ENCODE data around the gene PCED1B.

PCED1B gene

DNA sequence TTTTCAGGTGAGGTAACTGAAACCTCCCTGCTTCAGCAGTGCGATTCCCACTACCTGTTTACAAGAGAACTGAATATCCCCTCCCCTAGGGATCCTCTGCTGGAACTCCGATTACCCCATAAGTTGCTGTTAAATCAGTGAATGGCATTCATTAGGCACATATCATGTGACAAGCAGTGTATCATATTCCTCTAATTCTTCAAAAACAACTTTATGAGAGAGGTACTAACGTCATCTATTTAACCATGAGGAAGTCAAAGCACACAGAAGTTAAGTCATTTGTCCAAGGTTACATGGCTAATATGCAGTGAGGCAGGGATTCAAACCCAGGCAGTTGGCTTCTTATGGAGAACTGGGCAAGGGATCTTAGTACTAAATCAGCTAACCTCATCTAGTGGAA is 43.9 kb upstream of the PCED1B start (continued):
- 0 out of 2 replicates have a peak, but pooled peaks have one; percentile 42 for TF ChIP-seq GLI2 (tag by site-specific recombination; IDR thresholded peaks at IDR 0.05; ENCODE audit: borderline replicate concordance, low read depth)
- TF ChIP-seq ZBTB21 (tag by site-specific recombination; IDR thresholded peaks at IDR 0.05) = peak; percentile 85
- 0 out of 2 replicates have a peak, but pooled peaks have one; percentile 33 for TF ChIP-seq ZBTB17 (tag by site-specific recombination; IDR thresholded peaks at IDR 0.05)
- TF ChIP-seq, protein P1, sequence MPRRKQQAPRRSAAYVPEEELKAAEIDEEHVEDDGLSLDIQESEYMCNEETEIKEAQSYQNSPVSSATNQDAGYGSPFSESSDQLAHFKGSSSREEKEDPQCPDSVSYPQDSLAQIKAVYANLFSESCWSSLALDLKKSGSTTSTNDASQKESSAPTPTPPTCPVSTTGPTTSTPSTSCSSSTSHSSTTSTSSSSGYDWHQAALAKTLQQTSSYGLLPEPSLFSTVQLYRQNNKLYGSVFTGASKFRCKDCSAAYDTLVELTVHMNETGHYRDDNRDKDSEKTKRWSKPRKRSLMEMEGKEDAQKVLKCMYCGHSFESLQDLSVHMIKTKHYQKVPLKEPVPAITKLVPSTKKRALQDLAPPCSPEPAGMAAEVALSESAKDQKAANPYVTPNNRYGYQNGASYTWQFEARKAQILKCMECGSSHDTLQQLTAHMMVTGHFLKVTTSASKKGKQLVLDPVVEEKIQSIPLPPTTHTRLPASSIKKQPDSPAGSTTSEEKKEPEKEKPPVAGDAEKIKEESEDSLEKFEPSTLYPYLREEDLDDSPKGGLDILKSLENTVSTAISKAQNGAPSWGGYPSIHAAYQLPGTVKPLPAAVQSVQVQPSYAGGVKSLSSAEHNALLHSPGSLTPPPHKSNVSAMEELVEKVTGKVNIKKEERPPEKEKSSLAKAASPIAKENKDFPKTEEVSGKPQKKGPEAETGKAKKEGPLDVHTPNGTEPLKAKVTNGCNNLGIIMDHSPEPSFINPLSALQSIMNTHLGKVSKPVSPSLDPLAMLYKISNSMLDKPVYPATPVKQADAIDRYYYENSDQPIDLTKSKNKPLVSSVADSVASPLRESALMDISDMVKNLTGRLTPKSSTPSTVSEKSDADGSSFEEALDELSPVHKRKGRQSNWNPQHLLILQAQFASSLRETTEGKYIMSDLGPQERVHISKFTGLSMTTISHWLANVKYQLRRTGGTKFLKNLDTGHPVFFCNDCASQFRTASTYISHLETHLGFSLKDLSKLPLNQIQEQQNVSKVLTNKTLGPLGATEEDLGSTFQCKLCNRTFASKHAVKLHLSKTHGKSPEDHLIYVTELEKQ (tag by site-specific recombination; IDR thresholded peaks at IDR 0.05; ENCODE audit: borderline replicate concordance) = peak; percentile 34; the same call in 1 of the 2 replicates
- peak; percentile 80 for TF ChIP-seq ZNF10 (tag by site-specific recombination; IDR thresholded peaks at IDR 0.05)
- no peak for TF ChIP-seq KLF7 (tag by site-specific recombination; IDR thresholded peaks at IDR 0.05; ENCODE audit: borderline replicate concordance)
- TF ChIP-seq ZNF561 (tag by site-specific recombination; IDR thresholded peaks at IDR 0.05; ENCODE audit: borderline replicate concordance) = no peak
- TF ChIP-seq, protein P2, sequence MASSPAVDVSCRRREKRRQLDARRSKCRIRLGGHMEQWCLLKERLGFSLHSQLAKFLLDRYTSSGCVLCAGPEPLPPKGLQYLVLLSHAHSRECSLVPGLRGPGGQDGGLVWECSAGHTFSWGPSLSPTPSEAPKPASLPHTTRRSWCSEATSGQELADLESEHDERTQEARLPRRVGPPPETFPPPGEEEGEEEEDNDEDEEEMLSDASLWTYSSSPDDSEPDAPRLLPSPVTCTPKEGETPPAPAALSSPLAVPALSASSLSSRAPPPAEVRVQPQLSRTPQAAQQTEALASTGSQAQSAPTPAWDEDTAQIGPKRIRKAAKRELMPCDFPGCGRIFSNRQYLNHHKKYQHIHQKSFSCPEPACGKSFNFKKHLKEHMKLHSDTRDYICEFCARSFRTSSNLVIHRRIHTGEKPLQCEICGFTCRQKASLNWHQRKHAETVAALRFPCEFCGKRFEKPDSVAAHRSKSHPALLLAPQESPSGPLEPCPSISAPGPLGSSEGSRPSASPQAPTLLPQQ (tag by site-specific recombination; IDR thresholded peaks at IDR 0.05) = peak; percentile 39; the same call in 1 of the 2 replicates
- TF ChIP-seq OSR2 (tag by site-specific recombination; IDR thresholded peaks at IDR 0.05) = peak; percentile 58
- TF ChIP-seq ZBTB48 (tag by site-specific recombination; IDR thresholded peaks at IDR 0.05) = peak; percentile 68; the same call in 1 of the 2 replicates
- TF ChIP-seq, protein P3, sequence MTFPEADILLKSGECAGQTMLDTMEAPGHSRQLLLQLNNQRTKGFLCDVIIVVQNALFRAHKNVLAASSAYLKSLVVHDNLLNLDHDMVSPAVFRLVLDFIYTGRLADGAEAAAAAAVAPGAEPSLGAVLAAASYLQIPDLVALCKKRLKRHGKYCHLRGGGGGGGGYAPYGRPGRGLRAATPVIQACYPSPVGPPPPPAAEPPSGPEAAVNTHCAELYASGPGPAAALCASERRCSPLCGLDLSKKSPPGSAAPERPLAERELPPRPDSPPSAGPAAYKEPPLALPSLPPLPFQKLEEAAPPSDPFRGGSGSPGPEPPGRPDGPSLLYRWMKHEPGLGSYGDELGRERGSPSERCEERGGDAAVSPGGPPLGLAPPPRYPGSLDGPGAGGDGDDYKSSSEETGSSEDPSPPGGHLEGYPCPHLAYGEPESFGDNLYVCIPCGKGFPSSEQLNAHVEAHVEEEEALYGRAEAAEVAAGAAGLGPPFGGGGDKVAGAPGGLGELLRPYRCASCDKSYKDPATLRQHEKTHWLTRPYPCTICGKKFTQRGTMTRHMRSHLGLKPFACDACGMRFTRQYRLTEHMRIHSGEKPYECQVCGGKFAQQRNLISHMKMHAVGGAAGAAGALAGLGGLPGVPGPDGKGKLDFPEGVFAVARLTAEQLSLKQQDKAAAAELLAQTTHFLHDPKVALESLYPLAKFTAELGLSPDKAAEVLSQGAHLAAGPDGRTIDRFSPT (tag by site-specific recombination; IDR thresholded peaks at IDR 0.05) = peak; percentile 14; the same call in 1 of the 2 replicates
- TF ChIP-seq ZNF785 (tag by site-specific recombination; IDR thresholded peaks at IDR 0.05) = no peak
- TF ChIP-seq, protein P4, sequence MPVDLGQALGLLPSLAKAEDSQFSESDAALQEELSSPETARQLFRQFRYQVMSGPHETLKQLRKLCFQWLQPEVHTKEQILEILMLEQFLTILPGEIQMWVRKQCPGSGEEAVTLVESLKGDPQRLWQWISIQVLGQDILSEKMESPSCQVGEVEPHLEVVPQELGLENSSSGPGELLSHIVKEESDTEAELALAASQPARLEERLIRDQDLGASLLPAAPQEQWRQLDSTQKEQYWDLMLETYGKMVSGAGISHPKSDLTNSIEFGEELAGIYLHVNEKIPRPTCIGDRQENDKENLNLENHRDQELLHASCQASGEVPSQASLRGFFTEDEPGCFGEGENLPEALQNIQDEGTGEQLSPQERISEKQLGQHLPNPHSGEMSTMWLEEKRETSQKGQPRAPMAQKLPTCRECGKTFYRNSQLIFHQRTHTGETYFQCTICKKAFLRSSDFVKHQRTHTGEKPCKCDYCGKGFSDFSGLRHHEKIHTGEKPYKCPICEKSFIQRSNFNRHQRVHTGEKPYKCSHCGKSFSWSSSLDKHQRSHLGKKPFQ (tag by site-specific recombination; IDR thresholded peaks at IDR 0.05) = no peak
- no peak for TF ChIP-seq KLF1 (tag by site-specific recombination; IDR thresholded peaks at IDR 0.05)
- 0 out of 2 replicates have a peak, but pooled peaks have one; percentile 37 for TF ChIP-seq WT1 (tag by site-specific recombination; IDR thresholded peaks at IDR 0.05)
- TF ChIP-seq ZNF510 (tag by site-specific recombination; IDR thresholded peaks at IDR 0.05; ENCODE audit: insufficient replicate concordance) = no peak
- TF ChIP-seq ZEB2 (tag by site-specific recombination; IDR thresholded peaks at IDR 0.05) = 0 out of 2 replicates have a peak, but pooled peaks have one; percentile 39
- no peak for TF ChIP-seq ZNF777 (tag by site-specific recombination; IDR thresholded peaks at IDR 0.05; ENCODE audit: borderline replicate concordance)
- TF ChIP-seq ZNF24 (tag by site-specific recombination; IDR thresholded peaks at IDR 0.05) = 0 out of 2 replicates have a peak, but pooled peaks have one; percentile 59
- TF ChIP-seq GLIS1 (tag by site-specific recombination; IDR thresholded peaks at IDR 0.05) = peak; percentile 74
- no peak for TF ChIP-seq ZNF548 (tag by site-specific recombination; IDR thresholded peaks at IDR 0.05)
- TF ChIP-seq ZNF654 (tag by site-specific recombination; IDR thresholded peaks at IDR 0.05; ENCODE audit: low read depth) = peak; percentile 15; the same call in 1 of the 2 replicates
- no peak for TF ChIP-seq ZNF555 (tag by site-specific recombination; conservative IDR thresholded peaks at IDR 0.05)
- 0 out of 2 replicates have a peak, but pooled peaks have one; percentile 19 for TF ChIP-seq BCL11A (tag by site-specific recombination; IDR thresholded peaks at IDR 0.05; ENCODE audit: low read depth)
- no peak for TF ChIP-seq ZNF530 (tag by site-specific recombination; IDR thresholded peaks at IDR 0.05; ENCODE audit: low read depth)

Data from HEK293 (cell line).